PC-9 (cell line): Measurements from ENCODE around the gene SLC6A18.

Experiments
- EZH2 ChIP-seq: fragments of 200-600 bp; sonication (generic); IDR thresholded peaks from 2 replicates; pipeline ENCODE4 v1.8.0; 2017; ENCODE audit warnings: antibody characterized with exemption, low read depth
- TF ChIP-seq, protein P1 (sequence below): fragments of 200-600 bp; sonication (generic); conservative IDR thresholded peaks from 2 replicates; pipeline ENCODE4 v1.6.1; 2017; ENCODE audit warnings: mixed run types, antibody characterized with exemption, mild to moderate bottlenecking, moderate library complexity

DNA sequence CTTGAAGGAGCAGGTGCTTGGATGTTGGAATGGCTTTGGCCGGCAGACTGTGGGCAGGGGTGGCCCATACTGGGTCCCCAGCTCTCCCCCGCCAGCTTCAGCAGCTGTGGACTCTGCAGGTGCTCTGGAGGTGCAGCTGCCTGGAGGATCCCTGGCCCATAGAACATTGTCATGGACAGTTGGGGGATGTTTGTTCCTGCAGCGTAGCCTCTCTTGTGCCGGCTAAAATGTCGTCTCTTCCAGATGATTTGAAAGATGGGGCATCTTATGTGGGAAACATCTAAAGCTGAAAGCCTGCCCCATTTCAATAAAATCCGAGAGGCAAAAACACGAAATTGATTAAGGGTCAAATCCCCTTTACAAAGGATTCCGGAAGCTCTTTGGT is 37.2 kb upstream of the SLC6A18 start:
- TF ChIP-seq, protein P1, sequence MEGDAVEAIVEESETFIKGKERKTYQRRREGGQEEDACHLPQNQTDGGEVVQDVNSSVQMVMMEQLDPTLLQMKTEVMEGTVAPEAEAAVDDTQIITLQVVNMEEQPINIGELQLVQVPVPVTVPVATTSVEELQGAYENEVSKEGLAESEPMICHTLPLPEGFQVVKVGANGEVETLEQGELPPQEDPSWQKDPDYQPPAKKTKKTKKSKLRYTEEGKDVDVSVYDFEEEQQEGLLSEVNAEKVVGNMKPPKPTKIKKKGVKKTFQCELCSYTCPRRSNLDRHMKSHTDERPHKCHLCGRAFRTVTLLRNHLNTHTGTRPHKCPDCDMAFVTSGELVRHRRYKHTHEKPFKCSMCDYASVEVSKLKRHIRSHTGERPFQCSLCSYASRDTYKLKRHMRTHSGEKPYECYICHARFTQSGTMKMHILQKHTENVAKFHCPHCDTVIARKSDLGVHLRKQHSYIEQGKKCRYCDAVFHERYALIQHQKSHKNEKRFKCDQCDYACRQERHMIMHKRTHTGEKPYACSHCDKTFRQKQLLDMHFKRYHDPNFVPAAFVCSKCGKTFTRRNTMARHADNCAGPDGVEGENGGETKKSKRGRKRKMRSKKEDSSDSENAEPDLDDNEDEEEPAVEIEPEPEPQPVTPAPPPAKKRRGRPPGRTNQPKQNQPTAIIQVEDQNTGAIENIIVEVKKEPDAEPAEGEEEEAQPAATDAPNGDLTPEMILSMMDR, result no peak
- no peak for TF ChIP-seq EZH2
